Measurements from ENCODE around the gene JAG1. TPM values are rescaled to one million over a fixed set of nuclear protein-coding genes. Genes with fewer than 3 reads are reported as not detected.

Gene JAG1
- polyA plus RNA-seq, 1 donor (not counting 4 experiments of a cell fraction or from before 2014, with no cell fraction given) = 84.2 TPM

- dilution Hi-C loops (cut with MboI; ENCODE audit: extremely low pct_ligation_motif_present, low sequenced_read_pairs) = no loop called here
- Histone ChIP-seq H3K79me2 (ENCODE audit: control insufficient read depth, insufficient read depth, low read length) (no peaks in the 10 kb centered on the region), H3K27me3 (ENCODE audit: control insufficient read depth, extremely low read depth, insufficient read depth, low read length) (no peaks in the 10 kb centered on the region), H3K4me2 (ENCODE audit: control insufficient read depth, extremely low read depth, insufficient read depth, low read depth, low read length) (no peak overlapping the region), H3K36me3 (ENCODE audit: control insufficient read depth in 2 of 2, extremely low read depth in 1 of 2, insufficient read depth in 2 of 2, low read length in 2 of 2) (no peaks in the 10 kb centered on the region), H3K27ac (ENCODE audit: control insufficient read depth, insufficient read depth, low read length) (no peak overlapping the region), H3K4me1 (ENCODE audit: control insufficient read depth, extremely low read depth, insufficient read depth, low read length) (peaks cover 15% of the 10 kb centered on the region), H3K4me3 (ENCODE audit: control insufficient read depth in 2 of 3, extremely low read depth in 1 of 3, insufficient read depth in 2 of 3, low read depth in 1 of 3, low read length in 3 of 3) (no peak overlapping the region), H4K20me1 (ENCODE audit: control insufficient read depth, extremely low read depth, insufficient read depth, low read length) (no peaks in the 10 kb centered on the region), H3K9me3 (ENCODE audit: control insufficient read depth, low read depth, low read length) (no peaks in the 10 kb centered on the region), H3K9ac (ENCODE audit: control insufficient read depth, extremely low read depth, insufficient read depth, low read length) (no peak overlapping the region), H2AFZ (ENCODE audit: control insufficient read depth, low read length) (no peak overlapping the region), H3K9me1 (ENCODE audit: control insufficient read depth, extremely low read depth, insufficient read depth, low read length) (no peaks in the 10 kb centered on the region)
- no peak for TF ChIP-seq EZH2 (IDR thresholded peaks at IDR 0.05; ENCODE audit: low read length)
- TF ChIP-seq CTCF (optimal IDR thresholded peaks at IDR 0.05 in 1 of 3, IDR thresholded peaks at IDR 0.05 in 1 of 3, conservative IDR thresholded peaks at IDR 0.05 in 1 of 3; ENCODE audit: extremely low read depth in 1 of 3, insufficient read depth in 2 of 3, low read length in 3 of 3) = no peak
- no peak for DNase-seq (ENCODE audit: low read depth, low spot score)
- FAIRE-seq = peak; percentile 17
Observed at GRCh38 chr20:10716855-10717254, 43.1 kb upstream of the JAG1 start.

GRCh38 chr20:10715035-10715434 is 41.2 kb upstream of the JAG1 start:
- no peaks in the 10 kb centered on the region for H3K79me2 ChIP-seq (ENCODE audit: control insufficient read depth, insufficient read depth, low read length)
- DNase-seq (ENCODE audit: low read depth, low spot score) = no peak
- FAIRE-seq = peak; percentile 79
- H3K27me3 ChIP-seq (ENCODE audit: control insufficient read depth, extremely low read depth, insufficient read depth, low read length) = no peaks in the 10 kb centered on the region
- peaks cover 15% of the 10 kb centered on the region for H3K4me1 ChIP-seq (ENCODE audit: control insufficient read depth, extremely low read depth, insufficient read depth, low read length)
- H3K27ac ChIP-seq (ENCODE audit: control insufficient read depth, insufficient read depth, low read length) = no peak overlapping the region
- no peaks in the 10 kb centered on the region for H3K36me3 ChIP-seq (ENCODE audit: control insufficient read depth in 2 of 2, extremely low read depth in 1 of 2, insufficient read depth in 2 of 2, low read length in 2 of 2)
- peak overlapping the region; percentile 7 for H3K4me2 ChIP-seq (ENCODE audit: control insufficient read depth, extremely low read depth, insufficient read depth, low read depth, low read length)
- no peaks in the 10 kb centered on the region for H4K20me1 ChIP-seq (ENCODE audit: control insufficient read depth, extremely low read depth, insufficient read depth, low read length)
- H2AFZ ChIP-seq (ENCODE audit: control insufficient read depth, low read length) = no peak overlapping the region
- no peak overlapping the region for H3K4me3 ChIP-seq (ENCODE audit: control insufficient read depth in 2 of 3, extremely low read depth in 1 of 3, insufficient read depth in 2 of 3, low read depth in 1 of 3, low read length in 3 of 3)
- H3K9me3 ChIP-seq (ENCODE audit: control insufficient read depth, low read depth, low read length) = no peaks in the 10 kb centered on the region
- no peak overlapping the region for H3K9ac ChIP-seq (ENCODE audit: control insufficient read depth, extremely low read depth, insufficient read depth, low read length)
- dilution Hi-C loops (cut with MboI; ENCODE audit: extremely low pct_ligation_motif_present, low sequenced_read_pairs) = no loop called here
- TF ChIP-seq EZH2 (IDR thresholded peaks at IDR 0.05; ENCODE audit: low read length) (no peak), CTCF (optimal IDR thresholded peaks at IDR 0.05 in 1 of 3, IDR thresholded peaks at IDR 0.05 in 1 of 3, conservative IDR thresholded peaks at IDR 0.05 in 1 of 3; ENCODE audit: extremely low read depth in 1 of 3, insufficient read depth in 2 of 3, low read length in 3 of 3) (no peak)
- no peaks in the 10 kb centered on the region for H3K9me1 ChIP-seq (ENCODE audit: control insufficient read depth, extremely low read depth, insufficient read depth, low read length)
